NAMALWA (cell line): ENCODE measurements around the gene RAD51B.
"Not testable (repeated sequence)": the region's sequence is repeated elsewhere in the genome, so short reads cannot be mapped to it uniquely, and the experiment has no call there.

ENCODE experiments used
- DNase-seq: peaks from one replicate; pipeline ENCODE4 v3.0.0-alpha.2; 2015; ENCODE audit warnings: low spot score

RAD51B gene

DNA sequence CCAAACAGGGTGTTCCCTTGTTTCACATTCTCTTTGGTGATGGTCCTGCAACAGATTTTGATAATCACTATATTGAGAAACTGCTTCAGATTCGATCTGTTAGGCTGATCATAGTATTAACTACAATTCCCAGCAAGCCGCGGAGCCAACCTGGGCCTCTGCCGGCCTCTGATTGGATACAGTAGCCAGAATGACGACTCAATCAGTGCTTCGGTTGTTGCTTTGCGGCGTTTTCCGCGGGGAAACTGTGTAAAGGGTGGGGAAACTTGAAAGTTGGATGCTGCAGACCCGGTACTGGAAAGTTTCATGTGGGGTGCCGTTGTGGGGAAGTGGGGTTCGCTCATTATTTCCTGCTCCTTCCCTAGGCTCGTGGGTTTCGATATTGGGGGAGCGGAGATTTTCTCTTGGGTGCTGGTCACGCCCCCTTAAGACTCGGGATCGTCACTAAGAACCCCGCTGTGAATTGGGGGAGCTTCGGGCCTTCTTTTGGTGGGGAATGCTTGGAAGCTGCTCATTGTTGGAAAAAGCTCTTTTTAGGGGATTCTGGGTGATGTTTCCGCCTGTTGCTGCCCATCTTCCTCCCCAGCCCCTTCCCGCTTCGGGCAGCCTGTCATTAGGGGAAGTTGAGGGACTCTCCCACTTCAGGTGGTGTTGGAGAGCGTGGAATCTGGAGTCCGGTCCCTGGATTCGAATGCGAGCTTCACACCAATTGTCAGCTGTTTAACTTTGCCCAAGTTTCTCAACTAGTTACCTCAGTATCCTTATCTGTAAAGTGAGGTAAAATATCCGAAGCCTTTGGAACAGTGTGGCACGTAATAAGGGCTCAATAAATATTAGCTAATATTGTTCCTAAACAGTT lies at the start of gene RAD51B:
RAD51B (plus strand) TSS at position 217 of the 859 bp plus-strand sequence.
- peak; percentile 83 for DNase-seq

DNA sequence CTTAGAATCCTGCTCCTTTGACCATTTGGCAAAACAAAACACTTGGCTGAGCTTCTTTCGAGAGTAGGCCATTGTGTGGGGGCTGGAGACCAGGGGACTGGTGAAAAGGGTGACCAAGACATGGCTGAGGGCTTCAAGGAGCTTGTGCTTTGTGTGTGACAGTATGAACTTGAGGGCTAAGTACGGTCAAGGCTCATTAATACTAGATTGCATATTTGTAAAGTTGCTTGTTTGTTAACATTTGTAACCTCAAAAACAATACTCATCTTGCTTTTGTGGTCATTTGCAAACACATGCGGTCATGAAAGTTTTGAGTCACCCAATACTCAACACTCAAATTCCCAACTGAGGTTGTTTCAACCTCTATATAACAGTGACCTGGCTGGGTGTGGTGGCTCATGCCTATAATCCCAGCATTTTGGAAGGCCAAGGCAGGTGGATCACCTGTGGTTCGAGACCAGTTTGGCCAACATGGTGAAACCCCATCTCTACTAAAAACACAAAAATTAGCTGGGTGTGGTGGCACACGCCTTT lies 45.7 kb upstream of the RAD51B start:
- DNase-seq: no peak

GRCh38 chr14:67776653-67777322 lies 42.8 kb upstream of the RAD51B start:
- DNase-seq: no peak

DNA sequence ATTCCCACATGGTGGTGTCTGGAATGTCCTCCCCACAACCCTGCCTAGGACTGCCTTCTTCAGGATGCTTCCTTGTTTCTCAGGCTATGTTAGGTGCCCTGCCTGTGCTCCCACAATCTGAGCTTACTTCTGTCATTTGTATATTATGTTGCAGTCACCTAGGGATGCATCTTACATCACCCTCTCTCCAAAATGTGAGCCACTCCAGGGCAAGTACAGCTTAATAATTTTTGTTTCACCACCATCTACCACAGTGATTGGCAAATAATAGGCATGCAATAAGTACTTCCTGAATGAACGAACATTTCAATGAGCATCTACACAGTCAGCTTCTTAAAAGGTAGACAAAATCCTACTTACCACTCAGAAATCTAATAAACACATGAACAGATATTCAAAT lies 40.8 kb upstream of the RAD51B start:
- DNase-seq: no peak

GRCh38 chr14:67782090-67782489 lies 37.5 kb upstream of the RAD51B start:
- no peak for DNase-seq

- DNase-seq: no peak
Observed at GRCh38 chr14:67784244-67784823, 35.2 kb upstream of the RAD51B start.

DNA sequence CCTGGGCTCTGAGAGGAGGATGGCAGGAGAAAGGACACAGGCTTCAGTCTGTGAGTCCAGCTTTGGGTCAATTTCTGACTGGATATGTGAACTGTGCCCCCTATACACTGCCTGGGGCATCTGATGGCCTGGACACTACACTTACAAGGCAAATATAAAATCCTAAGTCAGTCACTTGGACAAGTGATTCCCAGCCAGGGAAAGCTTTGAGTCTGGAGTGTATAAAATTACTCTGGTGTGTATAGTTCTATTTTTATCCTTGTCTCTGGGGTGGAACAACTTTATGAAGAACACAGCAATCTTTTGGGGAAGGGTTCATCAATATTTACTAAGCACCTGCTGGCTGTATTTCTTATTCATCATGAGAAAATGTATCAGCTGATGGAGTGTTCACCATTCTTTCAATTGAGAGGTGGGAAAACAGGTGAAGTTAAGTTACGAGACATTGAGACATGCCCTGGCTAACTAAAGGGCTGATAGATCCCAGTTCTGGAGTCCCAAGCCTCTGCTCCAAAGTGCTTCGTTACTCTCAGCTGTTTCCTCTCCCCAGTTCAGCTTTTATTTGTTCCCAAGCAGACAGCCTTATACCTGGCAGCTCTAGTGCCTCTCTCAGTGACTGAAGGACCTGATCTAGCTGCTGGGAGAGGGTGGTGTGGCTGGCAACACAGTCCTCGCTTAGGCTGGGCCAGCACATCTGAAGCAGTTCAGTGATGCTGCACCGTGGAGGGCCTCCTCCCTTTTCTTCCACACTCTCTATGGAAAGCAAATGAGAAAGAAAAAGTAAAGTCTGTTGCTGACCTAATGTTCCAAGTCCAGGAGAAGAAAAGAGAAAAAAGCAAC lies 34.1 kb upstream of the RAD51B start:
- DNase-seq: no peak

- DNase-seq: no peak
Observed at GRCh38 chr14:67787673-67788072, 31.9 kb upstream of the RAD51B start.

DNA sequence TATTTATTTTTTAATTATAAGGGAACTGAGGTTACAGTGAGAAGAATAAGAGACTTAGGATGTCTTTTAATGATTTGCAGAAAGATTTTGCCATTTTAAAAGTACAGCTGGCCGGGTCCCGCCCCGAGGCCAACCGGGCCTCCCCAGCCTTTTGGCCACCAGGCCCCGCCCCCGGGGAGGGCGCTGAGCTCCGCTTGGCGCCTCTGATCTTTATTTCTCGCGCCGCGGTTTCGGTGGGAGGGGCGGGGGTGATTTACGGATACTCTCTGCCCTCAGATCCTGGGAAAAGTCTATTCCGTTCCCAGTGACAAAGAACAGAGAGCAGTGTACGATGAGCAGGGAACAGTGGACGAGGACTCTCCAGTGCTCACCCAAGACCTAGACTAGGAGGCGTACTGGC lies 20.8 kb upstream of the RAD51B start:
- no peak for DNase-seq

DNA sequence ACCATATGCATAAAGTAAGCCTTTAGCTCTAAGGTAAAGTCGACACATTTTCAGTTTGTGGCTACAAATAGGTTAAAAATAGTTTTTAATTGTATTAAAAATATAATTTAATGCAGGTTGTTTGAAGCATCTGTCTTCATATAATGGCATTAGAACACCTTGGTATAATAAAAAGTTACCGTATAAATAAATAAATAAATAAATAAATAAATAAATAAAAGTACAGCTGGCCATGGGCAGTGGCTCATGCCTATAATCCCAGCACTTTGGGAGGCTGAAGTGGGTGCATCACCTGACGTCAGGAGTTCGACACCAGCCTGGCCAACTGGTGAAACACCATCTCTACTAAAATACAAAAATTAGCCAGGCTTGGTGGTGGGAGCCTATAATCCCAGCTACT lies 18.8 kb upstream of the RAD51B start:
- no peak for DNase-seq

GRCh38 chr14:67806246-67806645 lies 13.3 kb upstream of the RAD51B start:
- DNase-seq: no peak

DNA sequence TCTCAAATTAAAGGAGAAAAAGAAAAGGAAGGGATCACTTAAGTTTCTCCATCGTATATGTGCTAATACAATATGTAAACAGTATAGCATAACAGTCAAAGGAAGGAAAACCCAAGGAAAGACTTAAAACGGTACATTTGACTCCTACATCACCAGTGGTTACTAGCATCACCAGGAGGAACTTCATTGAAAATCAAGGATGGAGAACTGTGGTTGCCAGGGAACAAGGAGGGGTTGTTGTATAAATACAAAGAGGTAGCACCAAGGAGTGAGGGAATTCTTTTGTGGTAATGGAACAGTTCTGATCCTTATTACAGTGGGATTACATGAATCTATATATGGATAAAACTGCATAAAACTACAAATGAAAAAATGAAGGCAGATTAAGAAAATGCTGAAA lies 4.8 kb upstream of the RAD51B start:
- no peak for DNase-seq

- peak; percentile 21 for DNase-seq
Observed at GRCh38 chr14:67815573-67816225, 3.9 kb upstream of the RAD51B start.

- peak; percentile 95 for DNase-seq
Observed at GRCh38 chr14:67816326-67817002, 3.1 kb upstream of the RAD51B start, which contains the start of gene ZFYVE26. Gene ZFYVE26 (minus strand): TSS chr14:67816590. CDS start chr14:67815963, 627 bp downstream.

DNA sequence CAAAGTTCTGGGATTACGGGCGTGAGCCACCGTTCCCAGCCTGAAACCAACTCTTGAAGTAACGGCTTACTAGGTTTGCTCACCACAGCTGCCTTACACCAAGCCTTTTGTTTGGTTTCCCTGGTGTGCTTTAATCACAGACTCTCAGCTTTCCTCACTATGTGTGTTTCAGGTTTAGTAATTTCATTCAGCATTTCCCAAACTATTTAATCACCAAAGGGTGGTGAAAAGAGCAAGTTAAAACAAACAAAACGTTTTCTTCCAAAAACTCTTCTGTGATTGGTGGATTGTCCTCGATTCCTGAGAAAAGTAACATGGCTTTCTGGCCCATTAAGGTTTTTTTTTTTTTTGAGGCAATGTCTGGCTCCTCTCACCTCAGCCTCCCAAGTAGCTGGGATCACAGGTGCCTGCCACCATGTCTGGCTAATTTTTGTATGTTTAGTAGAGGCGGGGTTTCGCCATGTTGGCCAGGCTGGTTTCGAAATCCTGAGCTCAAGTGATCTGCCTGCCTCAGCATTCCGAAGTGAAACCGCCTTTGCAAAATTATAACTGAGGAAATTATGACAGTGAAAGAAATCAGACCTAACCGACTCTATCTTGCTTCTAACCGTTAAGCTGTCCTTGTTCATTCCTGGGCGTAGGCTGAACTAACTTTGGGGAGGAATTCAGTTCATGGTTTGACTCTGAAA lies 1.7 kb upstream of the RAD51B start:
- no peak for DNase-seq

DNA sequence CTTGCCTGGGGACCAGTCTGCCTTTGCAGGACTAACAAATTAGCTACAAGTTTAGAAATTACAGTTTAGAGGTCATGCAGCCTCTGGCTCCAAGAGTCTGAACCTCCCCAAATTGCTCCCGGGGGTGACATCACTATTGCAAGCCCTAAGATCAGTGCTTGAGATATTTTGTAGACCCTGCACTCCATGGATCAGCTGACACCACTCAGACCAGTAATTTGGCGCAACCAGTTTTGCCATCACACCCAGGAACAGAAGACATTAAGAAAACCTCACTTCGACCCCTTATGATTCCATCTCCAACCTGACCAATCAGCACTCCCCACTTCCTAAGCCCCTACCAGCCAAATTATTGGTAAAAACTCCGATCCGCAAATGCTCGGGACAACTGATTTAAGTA lies 1.1 kb upstream of the RAD51B start:
- DNase-seq: not testable (repeated sequence)

DNA sequence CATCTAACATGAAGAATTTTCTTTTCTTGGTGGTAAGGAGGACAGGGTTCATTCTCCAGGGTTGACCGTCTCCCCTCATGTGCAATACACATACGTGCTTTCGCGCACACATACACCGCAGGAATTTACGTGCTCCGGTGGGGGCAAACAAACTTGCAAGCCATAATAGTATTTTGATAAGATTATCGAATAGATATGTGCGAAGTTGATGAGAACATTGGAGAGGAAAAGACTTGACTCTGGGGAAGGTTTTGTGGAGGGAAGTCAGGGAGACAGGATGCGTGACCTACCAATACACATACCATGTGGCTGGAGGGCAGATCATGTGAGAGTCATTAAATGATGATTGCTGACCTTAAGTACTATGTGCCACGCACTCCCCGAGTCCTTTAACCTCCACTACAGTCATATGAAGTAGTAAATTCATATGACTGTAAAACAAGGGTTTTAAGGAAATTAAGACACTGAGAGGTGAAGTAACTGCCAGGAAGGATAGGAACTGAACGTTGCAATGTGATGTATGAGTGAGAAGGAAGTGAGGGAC lies 921 bp downstream of the RAD51B start:
- DNase-seq: no peak

DNA sequence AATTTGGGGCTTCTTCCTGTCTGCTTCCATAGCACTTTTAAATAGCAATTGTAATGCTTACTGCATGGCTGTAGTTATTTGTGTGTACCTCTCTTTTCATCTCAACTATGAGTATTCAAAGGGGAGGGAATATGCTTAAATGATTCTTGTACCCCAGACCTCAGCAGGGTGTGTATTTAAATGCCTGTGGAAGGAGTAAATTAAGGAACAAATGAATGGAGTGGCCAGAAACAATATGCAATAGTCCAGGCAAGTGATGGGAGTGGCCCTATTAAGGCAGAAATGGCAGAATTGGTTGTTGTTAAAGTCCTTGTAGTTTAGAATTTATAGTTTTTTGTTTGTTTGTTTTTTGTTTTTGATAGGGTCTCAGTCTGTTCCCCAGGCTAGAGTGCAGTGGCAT lies 1.5 kb downstream of the RAD51B start:
- no peak for DNase-seq

GRCh38 chr14:67831113-67831512 lies 11.5 kb downstream of the RAD51B start:
- DNase-seq: no peak

DNA sequence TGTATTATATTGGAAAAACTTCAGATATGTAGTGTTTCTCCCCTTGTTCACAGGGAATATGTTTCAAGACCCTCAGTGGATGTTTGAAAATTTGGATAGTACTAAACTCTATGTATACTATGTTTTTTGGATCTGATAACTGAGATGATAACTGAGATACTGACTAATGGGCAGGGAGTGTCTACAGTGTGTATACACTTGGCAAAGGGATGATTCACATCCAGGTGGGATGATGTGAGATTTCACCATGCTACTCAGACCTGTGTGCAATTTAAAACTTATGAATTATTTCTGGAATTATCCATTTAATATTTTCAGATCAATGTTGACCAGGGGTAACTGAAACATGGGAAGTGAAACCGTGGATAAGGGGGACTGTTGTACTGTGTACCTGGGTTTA lies 13.8 kb downstream of the RAD51B start:
- DNase-seq: no peak
